Bone marrow (tissue), 2 donors: Measurements from ENCODE around the gene HILPDA.
A peak's percentile ranks its signal among the peaks of the same experiment; 100 is the strongest.
"Not testable (repeated sequence)": the region's sequence is repeated elsewhere in the genome, so short reads cannot be mapped to it uniquely, and the experiment has no call there.

Source experiments
- DNase-seq, 2 donors: peaks; one replicate each; lab custom pipeline; 2025; lab: John Stamatoyannopoulos, UW

The HILPDA gene

DNA sequence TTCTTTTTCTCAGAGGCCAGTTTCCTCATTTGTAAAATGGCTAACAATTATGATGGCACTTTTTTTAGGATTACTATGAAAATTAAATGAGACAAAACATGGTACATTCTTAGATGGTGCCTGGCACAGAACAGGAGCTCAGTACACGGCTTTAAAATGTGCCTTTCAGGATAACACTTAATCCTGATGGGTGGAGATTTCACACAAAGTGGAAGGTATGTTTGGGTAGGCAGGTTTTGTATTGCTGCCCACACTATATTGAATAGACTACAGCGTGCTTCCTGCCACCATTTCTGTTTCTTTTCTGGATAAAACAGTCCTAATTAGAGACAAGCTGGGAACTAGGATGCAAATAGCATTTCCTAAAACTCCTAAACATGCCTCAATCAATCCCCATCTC is 23.9 kb upstream of the HILPDA start:
- no peak for DNase-seq

DNA sequence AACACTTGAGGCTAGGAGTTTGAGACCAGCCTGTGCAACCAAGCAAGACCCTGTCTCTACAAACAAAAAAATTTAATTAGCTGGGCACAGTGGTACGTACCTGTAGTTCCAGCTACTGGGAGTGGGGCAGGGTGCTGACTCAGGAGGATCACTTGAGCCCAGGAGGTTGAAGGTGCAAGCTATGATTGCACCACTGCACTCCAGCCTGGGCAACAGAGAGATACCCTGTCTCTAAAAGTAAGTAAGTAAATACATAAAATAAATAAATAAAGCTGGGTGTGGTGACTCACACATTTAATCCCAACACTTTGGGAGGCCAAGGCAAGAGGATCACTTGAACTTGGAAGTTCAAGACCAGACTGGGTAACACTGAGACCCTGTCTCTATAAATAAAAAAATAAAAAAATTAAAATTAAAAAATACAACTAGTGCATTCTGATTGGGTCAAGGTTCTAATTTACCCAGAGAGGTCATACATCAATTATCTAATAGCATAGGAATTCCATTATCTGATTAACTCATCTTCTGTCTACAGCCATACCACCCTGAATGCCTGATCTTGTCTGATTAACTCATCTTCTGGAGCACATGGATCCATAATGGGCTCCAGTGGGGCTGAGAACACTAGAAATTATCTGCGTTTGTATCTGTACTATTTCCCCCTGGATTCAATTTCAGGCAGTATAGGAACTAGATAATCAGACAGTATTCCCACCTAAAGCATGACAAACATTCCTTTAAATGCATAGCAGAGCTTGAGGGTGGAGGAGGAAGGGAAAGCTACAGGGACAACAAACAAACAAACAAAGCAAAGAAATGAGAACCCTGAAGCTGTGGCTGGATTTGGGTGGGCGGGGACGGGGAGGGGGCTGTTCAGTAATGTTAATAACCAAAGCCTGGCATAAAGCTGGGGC is 21.0 kb upstream of the HILPDA start:
- no peak for DNase-seq

DNA sequence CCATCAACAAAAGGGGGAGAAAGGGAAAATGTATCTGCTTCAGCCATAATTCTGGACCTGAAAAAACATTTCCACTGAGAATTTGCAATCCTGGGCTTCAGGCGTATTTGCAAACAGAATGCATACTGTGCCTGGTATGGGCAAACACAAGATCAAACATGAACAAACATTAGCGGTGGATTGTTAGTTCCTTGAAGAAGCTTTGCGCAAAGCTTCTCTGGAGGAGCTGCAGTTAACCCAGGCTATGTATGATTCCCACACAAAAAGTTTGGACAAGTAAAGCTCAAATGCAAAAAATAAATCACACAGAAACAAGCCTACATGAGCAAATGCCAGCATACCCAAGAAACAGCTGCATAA is 20.4 kb upstream of the HILPDA start:
- no peak for DNase-seq

DNA sequence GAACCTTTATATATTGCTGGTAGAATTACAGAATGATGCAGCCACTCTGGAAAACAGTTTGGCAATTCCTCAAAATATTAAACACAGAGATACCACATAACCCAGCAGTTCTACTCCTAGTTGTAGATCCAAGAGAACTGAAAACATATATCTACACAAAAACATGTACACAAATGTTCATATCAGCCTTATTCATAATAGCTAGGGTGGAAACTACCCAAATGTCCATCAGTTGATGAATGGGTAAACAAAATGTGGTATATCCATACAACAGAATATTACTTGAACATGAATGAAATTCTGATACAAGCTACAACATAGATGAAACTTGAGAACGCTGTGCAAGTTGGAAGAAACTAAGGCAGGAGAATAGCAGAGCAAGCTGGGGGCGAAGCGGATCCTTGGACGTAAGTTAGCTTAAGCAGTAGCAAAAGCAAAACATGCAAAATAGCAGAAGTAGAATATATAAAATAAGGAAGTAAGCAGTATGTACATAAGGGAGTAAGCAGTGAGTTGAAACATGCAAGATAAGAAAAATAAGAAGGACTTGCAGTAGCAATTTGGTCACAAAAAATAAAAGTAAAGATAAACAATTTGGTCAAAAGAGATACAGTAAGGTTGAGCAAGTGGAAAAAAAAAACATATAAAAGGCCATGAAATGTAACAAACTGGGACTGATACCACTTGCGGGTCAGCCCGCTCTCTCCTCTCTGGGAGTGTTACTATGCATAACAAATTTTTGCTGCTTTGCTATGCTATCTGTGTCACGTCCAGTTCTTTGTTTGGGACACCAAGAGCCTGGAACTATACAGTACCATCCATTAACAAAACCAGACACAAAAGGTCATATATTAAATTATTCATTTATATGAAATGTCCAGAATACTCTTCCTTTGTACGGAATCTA is 18.0 kb upstream of the HILPDA start:
- DNase-seq, result peak in 1 of 2 donors; percentile 75

DNA sequence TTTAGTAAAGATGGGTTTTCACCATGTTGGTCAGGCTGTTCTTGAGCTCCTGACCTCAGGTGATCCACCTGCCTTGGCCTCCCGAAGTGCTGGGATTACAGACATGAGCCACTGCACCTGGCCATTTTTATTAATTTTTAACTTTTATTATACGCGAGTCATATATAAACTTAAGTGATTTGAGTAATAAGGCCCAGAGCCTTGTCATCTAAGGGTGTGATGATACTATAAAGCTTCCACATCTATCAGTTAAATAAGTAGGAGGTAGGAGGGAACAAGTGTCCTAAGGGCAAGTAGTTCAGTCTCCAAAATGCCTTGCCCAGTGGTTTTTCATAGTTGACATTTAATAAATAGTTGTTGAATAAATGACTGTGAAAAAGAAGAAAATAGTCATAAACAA is 13.3 kb upstream of the HILPDA start:
- no peak for DNase-seq

DNA sequence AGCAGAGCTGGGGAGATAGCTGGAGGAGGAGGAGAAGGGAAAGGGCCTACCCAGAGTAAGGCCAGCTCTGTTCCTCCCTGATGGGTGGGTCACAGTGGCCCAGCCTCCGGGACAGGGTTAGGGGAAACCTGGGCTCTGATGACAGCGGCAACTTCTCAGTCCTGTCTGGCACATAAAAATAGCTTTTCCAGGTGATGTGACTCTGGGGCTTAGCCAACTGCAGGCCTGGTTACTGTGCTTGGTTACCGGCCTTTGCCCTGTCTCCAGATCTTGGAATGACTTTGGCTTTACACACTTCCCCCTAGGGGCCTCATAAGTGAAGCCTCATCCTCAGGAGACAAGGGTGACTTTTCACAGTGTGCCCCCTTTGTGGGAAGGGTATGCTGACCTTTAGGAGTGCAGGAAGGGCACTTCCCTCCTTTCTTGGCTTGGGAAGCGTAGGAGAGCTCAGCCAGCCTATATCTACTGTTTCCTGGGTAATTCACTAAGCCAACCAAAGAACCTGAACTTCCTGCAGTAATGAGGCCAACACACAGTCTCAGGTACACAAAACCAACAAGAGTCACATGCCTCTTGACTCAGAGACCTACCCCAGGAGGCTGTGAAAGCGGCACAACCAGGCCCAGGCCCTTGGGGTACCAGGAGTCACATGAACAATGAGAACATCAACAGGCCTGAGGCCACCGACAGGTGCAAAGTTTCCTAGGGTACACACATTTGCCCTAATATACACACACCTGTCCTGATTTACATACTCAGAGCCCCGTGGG is 11.7 kb upstream of the HILPDA start:
- no peak for DNase-seq

DNA sequence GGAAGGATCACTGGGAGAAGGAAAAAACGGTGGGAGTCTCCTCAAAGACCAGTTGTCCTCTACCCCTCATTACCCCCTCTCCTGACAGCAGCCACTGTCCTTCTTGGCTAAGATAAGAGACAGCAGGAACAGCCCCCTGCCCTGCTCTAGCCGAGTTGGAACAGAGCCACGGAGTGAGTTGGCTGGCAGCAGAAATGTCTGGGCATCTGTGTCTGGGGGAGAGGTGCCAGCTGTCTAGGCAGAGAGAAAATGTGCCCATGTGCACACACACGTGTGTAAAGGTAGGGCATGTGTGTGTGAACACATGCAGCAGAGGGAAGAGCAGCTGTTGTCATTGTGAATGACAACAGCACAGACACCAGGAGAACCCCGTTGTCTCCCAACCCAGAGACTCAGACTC is 9.4 kb upstream of the HILPDA start:
- DNase-seq, result no peak

DNA sequence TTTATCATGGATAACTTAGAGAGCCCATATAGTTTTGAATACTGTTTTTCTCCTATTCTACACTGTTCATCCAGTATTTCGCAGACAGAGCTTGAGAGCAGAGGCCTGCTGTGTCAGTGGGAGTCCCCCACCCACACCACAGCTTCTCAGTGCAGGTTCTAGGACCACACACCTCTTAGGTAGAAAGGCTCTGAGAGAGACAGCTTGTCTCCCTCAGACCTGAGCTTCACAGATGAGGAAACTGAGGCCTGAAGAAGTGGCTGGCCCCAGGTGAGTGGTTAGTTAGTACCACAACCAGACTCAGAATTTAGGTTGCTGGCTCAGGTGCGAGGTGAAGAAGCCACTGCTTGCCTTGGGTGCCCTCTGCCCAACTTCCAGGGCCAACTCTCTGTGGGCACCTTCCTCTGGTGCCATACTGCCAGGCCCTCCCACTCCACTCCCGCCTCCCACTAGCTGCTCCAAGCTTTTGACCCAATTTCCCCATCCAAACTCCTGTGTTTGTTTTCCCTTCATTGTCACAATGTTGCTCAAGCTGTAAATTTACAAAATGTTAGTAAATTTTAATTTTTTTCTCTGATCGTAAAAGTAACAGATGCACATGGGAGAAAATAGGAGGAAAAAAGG is 7.6 kb upstream of the HILPDA start:
- no peak for DNase-seq

DNA sequence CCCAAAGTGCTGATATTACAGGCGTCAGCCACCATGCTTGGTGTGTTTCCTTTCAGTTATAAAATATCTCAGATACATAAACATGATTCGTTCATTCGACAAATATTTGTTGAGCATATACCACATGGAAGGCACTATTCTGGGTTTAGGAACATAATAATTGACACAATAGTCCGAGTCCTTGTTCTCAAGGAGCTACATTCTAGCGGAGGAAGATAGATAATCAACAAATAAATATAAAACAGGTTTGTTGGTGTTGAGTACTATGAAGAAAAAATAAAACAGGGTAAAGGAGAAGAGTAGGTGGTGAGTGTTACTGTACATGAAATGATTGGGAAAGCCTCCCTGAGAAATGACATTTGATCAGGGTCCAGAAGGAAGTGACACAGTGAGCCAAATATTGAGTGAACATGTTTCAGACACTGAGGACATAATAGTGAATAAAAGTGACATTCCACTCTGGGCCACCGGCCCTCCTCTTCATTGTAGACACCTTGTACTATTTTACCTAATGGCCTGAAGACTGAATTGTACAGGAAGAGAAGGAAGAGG is 6.9 kb upstream of the HILPDA start:
- no peak for DNase-seq

DNA sequence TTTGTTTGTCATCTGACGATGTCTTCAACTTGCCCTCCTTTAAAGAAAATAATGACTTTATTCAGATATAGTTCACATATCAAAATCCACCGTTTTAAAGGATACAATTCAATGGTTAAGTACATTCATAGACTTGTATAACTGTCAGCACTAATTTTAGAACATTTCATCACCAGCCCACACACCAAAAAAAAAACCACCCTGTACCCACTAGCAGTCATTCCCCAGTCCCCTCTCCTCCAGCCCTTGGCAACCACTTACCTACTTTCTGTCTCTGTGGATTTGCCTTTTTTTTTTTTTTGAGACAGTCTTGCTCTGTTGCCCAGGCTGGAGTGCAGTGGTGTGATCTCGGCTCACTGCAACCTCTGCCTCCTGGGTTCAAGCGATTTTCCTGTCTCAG is 5.3 kb upstream of the HILPDA start:
- DNase-seq, result peak in 1 of 2 donors; percentile 12

DNA sequence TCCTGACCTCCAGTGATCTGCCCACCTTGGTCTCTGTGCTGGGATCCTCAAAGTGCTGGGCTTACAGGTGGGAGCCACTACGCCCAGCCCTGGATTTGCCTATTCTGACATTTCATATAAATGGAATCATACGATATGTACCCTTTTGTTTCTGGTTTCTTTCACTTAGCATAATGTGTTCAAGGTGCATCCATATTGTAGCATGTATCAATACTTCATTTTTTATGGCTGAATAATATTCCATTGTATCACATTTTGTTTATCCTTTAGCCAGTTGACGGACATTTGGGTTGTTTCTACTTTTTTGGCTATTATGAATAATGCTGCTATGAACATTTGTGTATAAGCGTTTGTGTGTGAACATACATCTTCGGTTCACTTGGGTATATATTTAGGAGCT is 4.8 kb upstream of the HILPDA start:
- no peak for DNase-seq

DNA sequence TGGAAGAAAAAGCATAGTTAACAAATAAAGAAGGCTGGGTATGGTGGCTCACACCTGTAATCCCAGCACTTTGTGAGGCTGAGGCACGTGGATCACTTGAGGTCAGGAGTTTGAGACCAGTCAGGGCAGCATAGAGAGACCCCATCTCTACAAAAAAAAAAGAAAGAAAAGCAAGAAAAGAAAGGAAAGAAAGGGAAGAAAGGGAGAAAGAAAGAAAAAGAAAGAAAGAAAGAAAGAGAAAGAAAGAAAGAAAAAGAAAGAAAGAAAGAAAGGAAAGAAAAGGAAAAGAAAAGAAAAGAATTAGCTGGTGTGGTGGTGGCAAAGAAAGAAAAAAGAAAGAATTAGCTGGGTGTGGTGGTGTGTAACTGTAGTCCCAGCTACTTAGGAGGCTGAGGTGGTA is 3.1 kb upstream of the HILPDA start:
- no peak for DNase-seq

DNA sequence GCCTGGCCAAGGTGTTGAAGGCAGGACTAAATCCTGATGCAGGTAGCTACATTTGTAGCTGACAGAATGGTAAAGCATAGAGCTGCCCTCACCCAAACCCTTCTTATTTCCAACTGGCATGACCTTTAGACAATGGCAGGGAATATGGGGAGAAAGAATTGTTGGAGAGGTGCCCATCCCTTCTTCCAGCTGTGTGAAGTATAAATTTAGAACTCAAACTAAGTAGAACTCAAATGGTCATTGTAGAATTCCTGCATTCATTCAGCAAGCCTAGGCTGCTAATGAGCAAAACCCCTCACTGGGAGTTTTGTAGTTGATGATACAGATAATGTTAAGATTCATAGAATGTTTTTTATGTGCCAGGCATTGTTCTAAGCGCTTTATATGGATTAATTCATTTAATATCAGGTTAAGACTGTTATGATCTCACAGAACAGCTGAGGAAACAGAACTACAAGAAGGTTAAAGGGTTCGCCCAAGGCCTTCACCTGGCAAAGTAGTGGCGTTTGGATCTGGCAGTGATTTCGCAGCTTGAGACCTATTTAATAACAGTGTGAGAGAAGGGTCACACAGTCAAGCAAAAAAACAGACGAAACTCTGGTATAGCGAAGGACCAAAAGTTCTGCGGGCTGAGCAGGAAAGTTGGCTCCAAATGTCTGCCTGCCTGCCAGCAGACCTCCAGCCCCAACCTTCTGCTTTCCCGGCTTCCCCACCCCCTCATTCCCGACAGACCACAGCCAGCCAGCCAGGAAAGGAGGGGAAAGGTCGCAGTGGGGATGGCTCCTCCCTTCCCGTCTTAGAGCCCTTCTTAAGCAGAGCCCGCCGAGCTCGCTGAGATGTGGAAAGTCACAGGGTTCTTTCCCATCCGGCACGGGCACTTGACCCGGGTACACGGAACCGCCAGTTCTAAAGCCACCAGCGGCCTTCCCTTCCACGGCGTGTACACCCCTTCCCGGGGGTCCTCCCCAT is 1.6 kb upstream of the HILPDA start:
- no peak for DNase-seq

DNA sequence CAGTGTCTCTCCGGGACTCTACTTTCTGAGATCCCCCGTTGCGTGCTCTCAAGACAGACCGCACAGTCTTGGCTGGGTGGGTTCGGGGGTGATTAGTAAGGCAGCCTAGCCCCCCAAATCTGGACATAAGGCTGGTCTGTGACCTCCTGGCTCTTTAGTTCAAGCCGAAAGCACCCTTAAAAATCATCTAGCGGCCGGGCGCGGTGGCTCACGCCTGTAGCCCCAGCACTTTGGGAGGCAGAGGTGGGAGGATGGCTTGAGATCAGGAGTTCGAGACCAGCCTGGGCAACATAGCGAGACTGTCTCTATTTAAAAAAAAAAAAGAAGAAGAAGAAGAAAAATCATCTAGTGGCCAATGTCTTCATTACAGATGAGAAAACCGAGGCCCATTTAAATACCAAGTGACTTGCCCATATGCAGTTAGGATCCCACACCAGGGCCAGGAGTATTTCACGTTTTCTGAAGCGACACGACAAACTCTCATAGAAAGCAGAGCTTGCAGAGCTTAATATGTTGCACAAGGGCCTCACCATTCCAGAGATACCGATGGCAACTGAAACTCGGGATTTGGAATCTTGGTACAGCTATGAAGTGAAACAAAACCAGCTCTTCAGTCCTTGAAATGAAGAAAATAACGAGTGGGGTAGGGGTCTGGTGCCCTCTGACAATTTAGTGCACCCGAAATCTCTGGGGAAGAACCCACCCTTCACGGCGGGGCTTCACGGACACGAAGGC is 703 bp upstream of the HILPDA start:
- no peak for DNase-seq

DNA sequence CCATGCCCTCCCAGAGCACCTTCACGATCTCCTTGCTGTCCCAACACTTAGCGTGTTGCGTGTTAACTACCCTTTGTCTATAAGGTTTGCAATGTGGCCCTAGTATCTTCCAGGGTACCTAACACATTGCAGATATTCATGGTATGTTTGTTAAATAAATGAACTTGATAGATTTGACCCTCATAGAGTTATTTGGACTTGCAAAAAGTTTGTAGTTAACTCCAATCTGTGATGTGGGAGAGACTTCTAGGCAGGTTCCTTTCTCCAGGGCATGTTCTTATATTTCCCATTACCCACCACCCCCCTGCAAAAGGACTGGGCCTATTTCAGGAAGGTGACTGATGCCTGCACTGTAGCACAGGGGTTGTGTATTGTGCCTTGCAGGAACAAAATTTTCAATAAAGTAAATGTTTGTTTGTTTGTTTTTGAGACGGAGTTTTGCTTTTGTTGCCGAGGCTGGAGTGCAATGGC is 612 bp downstream of the HILPDA start:
- DNase-seq, result no peak

DNA sequence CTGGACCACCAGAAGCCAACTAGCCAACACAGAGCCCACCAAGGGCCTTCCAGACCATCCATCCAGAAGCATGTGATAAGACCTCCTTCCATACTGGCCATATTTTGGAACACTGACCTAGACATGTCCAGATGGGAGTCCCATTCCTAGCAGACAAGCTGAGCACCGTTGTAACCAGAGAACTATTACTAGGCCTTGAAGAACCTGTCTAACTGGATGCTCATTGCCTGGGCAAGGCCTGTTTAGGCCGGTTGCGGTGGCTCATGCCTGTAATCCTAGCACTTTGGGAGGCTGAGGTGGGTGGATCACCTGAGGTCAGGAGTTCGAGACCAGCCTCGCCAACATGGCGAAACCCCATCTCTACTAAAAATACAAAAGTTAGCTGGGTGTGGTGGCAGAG is 1.7 kb downstream of the HILPDA start:
- DNase-seq, result not testable (repeated sequence)

DNA sequence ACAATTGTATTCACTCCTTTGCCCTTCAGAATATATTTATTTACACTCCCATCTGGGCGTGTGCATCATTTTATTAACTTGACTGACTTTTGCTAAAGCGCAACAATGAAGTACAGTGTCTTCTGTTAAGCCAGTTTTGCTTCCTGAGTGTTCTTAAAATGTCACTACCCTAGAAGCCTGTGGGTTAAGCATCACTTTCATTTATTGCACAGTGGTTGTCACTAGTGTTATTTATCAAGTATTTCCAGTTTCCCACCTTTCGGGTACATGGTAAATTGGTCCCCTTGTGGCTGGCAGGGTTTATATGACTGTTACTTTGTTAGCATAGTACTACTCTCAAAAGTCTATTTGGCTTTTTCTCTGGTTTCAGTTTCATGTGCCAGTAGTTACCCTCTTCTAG is 3.3 kb downstream of the HILPDA start:
- no peak for DNase-seq

DNA sequence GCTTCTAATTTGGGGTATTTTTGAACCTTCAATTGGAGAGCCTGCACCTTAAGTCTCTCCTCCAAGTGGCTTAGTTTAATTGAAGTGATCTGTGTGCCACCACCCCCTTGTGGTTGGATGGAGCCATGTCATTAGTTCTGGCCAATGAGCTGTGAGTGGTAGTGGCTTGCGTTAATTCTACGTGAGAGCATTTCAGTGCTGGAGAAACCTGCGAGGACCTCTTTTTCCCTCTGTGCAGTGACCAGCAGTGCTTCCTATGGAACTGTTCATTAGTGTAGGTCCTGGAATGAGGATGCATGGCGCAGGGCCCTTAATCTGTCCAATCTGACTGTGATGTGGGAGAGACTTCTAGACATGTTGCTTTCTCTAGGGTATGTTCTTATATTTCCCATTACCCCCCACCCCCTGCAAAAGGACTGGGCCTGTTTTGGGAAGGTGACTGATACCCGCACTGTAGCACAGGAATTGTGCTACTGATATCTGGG is 3.8 kb downstream of the HILPDA start:
- peak in 1 of 2 donors; percentile 57 for DNase-seq

DNA sequence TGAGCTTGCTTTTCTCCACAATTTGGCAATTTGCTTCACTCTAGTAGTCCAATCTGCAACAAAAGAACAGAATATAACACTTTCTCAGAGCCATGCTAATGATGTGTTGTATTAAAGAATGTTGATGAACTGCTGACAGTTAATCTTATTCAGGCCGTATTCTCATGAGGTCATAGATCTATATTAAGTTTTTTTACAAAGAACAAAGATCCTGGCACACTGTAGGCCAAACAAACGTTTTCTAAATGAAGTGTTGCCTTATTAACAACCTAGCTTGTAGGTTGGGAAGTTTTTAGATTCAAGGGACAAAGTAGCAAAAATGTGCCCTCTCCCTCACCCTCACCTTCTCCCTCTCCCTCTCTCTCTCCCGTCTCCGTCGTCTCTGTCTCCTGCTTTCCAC is 6.8 kb downstream of the HILPDA start:
- DNase-seq, result no peak
